ENCODE data around the gene UBIAD1.
A peak's percentile ranks its signal among the peaks of the same experiment; 100 is the strongest.

The UBIAD1 gene

DNA sequence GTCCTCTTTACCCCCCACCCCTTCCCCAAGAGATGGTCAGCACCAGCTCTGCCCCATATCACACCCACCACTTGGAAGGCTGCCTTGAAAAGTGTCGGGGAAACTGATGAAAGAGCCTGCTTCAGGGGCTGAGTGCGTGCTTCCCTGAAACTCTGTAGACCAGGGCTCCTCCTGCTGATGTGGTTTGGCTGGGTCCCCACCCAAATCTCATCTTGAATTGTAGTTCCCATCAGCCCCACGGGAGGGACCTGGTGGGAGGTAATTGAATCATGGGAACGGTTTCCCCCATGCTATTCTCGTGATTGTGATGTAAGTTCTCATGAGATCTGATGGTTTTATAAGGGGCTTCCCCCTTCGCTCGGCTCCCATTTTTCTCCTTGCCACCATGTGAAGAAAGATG, 36.4 kb downstream of the UBIAD1 start:
- DNase-seq: no peak

- DNase-seq: no peak
These were observed 39.1 kb downstream of the UBIAD1 start for GRCh38 chr1:11311816-11312755.

DNA sequence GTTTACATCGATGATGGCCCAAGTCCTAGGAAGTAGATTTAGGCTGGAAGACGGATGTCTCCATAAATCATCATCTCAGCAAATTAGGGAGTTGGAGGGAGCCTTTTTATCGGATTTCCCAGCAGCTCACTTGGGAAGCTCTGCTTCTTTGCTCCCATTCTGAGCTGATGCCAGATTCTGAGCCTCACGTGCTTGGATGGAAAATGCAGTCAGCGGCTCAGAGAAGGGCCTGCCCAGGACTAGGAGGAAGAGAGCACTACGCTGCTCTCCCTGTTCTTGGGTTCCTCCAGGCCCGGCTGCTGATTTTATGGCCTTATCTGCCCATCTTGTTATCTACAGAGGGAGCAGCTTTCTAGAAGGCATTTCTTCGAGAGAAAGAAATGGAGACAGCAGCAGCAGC, 42.0 kb downstream of the UBIAD1 start:
- peak in 12 of 56 donors; percentile 6 to 31 (median 10) for DNase-seq

- DNase-seq: peak in 3 of 56 donors; percentile 9 to 17 (median 12)
These were observed 43.7 kb downstream of the UBIAD1 start for GRCh38 chr1:11316701-11317100.

- no peak for DNase-seq
These were observed 46.0 kb downstream of the UBIAD1 start for GRCh38 chr1:11318982-11319381.

DNA sequence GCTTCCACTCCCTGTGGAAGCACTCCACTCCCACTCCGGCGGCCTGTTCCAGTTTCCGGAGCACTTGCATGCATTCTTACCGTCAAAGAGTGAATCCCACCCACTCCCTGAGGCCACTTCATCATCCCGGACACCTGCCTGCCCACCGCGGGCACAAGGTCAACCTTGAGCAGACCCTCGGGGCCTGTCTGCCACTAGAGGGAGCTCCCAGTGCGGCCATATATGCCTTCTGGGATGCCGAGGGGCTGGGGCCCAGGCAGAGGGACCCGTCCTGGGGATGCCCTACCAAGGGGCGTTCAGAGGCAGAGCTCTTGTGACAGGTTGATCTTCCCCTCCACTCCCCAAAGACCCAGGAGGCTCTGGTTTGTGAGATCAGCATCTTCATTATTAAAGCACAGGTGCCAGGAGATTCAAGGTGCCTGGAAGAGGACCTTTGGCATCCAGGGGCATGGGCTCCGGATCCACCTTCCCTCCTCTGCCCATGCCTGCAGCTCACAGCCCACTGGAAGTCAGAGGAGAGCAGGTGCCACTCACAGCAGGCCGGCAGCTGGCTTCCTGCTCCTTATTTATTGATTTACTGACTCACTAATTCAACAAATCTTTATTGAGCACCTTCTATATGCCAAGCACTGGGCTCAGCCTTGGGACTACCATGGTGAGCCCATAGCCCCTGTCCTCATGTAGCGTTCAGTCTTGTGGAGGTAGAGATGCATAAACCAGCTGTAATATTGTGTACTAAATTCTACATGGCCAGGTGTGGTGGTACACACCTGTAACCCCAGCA, 47.3 kb downstream of the UBIAD1 start:
- DNase-seq: peak in 2 of 56 donors; percentile 15 to 24

DNA sequence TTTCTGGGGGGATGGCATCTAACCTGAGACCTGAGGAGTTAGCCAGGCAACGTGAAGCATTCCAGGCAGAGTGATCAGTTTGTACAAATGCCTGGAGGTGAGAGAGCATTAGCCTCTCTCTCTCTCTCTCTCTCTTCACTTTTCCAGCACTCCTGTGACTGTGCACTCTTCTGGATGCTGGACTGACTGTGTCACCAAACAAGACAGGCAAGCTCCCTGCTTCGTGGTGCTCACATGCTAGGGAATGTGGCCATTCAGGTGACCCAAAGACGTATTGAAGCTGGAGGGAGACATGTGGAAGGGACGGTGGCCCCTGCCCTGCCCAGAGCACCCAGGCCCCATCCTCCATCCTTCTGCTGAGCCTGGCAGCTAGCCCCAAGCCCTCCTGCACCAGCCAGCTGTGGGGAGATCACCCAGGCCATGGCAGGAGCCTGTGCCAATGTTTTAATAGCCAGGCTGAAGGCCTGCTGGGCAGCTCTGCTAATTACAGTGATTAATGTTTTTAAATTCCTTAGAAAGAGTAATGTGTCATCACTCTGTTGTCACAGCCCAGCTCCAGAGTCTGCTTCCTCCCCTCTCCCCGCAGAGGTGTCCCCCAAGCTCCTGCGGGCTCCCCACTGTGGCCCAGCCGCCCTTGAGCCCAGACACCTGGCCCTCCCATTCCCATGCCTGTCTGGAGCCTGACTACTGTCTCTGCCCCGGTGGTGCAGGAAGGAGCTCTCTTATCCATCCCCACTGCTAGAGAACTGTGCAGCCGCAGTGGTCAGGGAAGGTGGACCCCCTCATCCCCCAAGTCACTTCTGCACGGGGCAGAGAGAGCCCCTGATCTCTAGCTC, 48.9 kb downstream of the UBIAD1 start:
- no peak for DNase-seq

DNA sequence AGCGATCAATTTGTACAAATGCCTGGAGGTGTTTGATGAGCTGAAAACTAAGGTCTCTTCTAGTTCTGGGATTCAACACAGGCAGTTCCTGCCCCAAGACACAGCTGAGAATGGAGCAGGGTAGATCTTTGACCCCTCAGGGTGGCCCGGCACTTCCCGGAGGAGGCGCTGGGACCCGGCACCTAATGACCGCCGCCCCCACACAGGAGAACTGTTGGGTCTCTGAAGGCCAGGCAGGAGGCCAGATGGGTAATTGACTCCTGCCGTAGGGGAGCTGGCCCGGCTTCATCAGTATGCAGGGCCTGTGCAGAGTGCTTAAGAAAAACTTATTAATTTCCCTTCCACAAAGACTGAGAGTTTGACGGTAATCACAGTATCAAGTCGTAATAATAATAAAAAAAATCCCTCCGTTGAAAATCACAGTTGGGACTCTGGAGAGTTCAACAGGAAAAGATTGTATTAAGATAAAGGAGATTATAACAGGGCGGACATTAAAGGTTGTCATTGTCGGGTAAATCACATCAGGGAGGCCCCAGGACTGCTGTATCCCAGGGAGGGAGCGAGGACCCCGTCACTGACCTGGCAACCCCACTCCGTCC, 51.7 kb downstream of the UBIAD1 start:
- DNase-seq: no peak

DNA sequence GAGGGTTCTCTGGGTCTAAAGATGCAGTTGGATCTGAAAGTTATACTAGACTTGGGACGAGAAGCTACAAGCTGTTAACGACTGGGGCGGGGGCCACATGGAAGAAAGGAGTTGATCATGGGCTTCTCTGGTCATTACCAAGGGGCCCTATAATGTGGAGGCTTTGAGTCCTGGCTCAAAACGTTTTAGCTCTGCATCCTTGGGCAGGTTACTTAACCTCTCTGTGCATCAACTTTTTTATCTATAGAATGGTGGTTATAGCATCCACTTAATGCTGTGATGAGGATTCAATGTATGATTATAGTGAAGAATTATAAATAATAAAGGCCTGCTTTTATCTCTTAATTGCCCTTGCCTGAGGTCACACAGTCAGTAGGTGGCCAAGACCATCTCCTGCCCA, 53.1 kb downstream of the UBIAD1 start:
- DNase-seq: no peak

DNA sequence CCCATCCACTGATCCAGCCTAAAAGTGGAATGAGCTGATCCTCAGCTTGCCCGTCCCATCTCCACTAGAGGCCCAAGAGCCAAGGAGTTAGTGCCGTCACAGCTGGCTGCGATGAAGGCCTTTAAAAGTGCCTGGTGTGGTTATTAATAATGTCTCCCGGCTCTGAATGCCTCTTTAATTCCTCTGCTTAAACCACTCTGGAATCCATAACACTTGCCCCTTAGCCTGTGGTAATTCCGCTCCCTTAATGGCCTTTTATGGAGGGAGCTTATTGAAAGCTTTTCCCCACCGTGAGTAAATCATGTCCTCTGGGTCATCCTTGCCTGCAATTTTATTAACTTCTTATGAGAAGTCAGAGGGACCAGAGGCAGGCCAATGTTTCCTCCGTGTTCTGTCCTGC, 55.4 kb downstream of the UBIAD1 start:
- no peak for DNase-seq

GRCh38 chr1:11330411-11330810, 57.4 kb downstream of the UBIAD1 start:
- no peak for DNase-seq

DNA sequence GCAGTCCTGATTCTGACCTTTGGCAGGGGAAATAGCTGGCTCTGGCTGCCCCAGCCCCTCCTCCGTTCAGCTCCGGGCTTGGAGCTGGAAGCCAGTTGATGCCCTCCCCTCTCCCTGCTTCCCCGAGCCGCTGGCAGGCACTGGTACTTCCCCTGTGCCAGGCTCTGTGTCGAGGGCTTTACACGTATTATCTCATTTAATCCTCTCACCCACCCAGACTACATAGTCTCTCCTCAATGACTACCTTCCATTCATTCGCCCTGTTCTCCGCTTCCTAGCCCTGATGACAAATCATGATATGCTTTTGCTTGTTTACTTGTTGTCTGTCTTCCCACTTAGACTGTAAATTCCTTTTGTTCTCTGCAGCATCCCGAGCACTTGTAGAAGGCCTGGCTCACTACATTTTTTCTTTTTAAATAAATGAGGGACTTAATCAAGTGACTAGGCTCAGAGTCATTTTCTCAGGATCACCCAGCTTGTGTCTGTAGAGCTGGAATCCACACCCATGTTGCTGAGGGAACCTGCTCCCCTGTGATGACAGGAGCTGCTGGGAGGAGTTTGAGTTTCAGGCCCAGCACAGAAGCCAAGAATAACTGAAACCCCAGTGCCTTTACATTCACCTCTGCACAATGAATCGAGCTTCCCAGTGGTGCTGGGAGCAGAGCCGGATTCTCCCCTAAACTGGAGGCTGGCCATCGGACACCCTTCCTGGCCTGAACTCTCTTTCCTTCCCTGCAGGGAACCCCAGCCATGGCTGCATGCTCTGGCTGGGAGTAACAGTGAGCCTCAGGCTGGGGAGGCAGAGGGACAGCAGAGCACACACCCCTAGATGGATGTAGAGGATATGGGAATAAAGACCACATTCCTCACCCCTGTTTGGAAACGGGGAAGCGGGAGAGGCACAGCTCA, 58.3 kb downstream of the UBIAD1 start:
- no peak for DNase-seq

GRCh38 chr1:11331945-11332546, 59.0 kb downstream of the UBIAD1 start:
- no peak for DNase-seq

DNA sequence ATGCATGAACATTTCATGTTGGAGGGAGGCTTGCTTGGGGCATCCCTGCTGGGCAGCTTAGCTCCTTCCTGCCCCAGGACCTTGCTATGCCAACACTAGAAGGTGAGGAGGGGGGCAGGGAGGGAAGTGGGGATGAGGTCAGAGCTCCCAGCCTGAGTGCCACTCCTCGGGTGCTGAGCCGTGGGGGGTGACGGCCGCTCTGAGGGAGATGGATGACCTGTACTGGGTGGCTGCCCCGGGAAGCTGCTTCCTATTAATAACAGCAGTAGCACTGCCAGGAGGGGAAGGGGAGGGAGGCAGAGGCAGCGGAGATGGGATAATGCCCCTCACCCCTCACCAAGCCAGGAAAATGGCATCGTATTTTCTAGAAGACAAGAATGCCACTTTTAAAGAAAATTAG, 60.6 kb downstream of the UBIAD1 start:
- no peak for DNase-seq

DNA sequence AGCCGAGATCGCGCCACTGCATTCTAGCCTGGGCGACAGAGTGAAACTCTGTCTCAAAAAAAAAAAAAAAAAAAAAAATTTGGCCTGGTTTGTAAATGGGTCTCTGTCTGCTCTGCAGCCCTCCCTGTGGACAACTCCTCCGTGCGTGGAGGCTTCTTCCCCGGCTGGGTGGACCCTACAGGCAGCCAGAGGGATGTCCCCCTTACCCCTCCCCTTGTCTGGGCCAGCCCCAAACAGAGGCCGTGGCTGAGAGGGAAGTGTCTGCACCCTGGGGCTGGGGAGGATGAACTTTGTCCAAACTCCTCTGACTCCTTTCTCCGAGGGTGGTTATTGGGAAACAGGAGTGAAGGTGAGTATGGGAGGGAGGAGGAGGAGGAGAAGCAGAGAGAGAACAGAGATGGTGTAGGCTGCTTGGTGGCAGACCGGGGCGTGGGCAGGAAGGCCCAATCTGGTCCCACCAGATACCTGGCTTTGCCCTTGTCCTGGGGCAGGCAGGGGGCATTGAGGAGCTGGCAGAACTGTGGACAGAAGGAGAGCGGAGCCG, 61.3 kb downstream of the UBIAD1 start:
- DNase-seq: no peak

GRCh38 chr1:11334821-11335220, 61.8 kb downstream of the UBIAD1 start:
- no peak for DNase-seq

DNA sequence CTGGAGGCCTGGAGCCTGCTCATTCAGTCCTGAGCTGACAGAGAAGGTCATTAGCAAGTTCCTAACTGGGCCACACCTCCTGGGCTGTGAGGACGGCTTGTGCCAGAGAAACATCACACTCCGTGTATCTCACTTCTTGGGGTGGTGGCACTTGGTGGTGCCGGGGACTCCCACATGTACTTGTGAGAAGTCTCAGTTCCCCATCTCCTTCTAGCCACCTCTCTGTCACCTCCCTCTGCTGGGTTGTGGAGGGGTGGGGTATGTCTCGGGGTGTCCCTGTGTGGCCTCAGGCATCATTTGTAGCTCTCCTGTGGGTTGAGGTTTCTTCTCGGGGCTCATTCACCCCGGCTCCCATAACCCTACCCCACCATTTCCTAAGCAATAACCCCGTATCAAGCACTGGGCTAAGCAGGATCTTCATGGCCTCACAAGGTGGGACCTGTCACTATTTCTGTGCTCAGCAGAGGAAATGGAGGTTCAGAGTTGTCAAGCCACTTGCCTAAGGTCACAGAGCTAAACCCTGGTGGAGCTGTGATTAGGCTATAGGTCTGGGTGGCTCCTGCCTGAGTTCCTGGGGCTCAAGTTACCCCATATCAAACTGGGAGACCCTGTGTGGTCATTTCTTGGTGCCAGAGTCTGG, 62.5 kb downstream of the UBIAD1 start:
- no peak for DNase-seq

GRCh38 chr1:11337580-11338073, 64.6 kb downstream of the UBIAD1 start:
- DNase-seq: peak in 9 of 56 donors; percentile 5 to 63 (median 20)

Measured in amygdala (tissue), 56 donors.